ENCODE data around the gene PRSS36.
"Not testable (repeated sequence)": the region's sequence is repeated elsewhere in the genome, so short reads cannot be mapped to it uniquely, and the experiment has no call there.

PRSS36 gene

GRCh38 chr16:31108794-31109558 lies 40.9 kb downstream of the PRSS36 start:
- Histone ChIP-seq H3K27ac (peak overlapping the region; percentile 75 to 98 (median 95)), H3K4me3 (peak overlapping the region; percentile 69 to 98 (median 92))

GRCh38 chr16:31108035-31108793 lies 41.7 kb downstream of the PRSS36 start, which contains the start of gene BCKDK:
BCKDK (plus strand) TSS chr16:31108386; CDS start chr16:31109224, 838 bp downstream.
- Histone ChIP-seq H3K27ac (peak within 1 kb of the TSS; percentile 75 to 98 (median 95)), H3K4me3 (peak within 1 kb of the TSS; percentile 69 to 98 (median 92))

GRCh38 chr16:31107465-31107867 lies 42.4 kb downstream of the PRSS36 start:
- Histone ChIP-seq H3K4me3 (peak overlapping the region in 1 of 7 experiments; percentile 92), H3K27ac (peak overlapping the region in 4 of 21 experiments; percentile 94 to 98 (median 96))

- no peak overlapping the region for H3K4me3 ChIP-seq
- peak overlapping the region in 2 of 21 experiments; percentile 55 to 76 for H3K27ac ChIP-seq
Observed at GRCh38 chr16:31106509-31107464, 43.1 kb downstream of the PRSS36 start.

GRCh38 chr16:31105677-31106213 lies 44.1 kb downstream of the PRSS36 start:
- peak overlapping the region in 2 of 7 experiments; percentile 15 to 23 for H3K4me3 ChIP-seq
- peak overlapping the region in 15 of 21 experiments; percentile 16 to 83 (median 65) for H3K27ac ChIP-seq

GRCh38 chr16:31100876-31101641 lies 48.8 kb downstream of the PRSS36 start:
- not testable (repeated sequence) for H3K4me3 ChIP-seq, H3K27ac ChIP-seq

- H3K27ac ChIP-seq = no peak overlapping the region
- no peak overlapping the region for H3K4me3 ChIP-seq
Observed at GRCh38 chr16:31099860-31100638, 49.8 kb downstream of the PRSS36 start.

GRCh38 chr16:31094424-31095120 lies 55.3 kb downstream of the PRSS36 start, which contains the start of gene VKORC1:
VKORC1 (minus strand) TSS chr16:31094797; CDS start chr16:31094729, 68 bp downstream.
- peak within 1 kb of the TSS; percentile 16 to 89 (median 85) for H3K27ac ChIP-seq

GRCh38 chr16:31094088-31094423 lies 55.8 kb downstream of the PRSS36 start:
- Histone ChIP-seq H3K27ac (peak overlapping the region; percentile 16 to 89 (median 85)), H3K4me3 (peak overlapping the region; percentile 56 to 86 (median 71))

More at GRCh38 chr16:31094424-31095120, 55.3 kb downstream of the PRSS36 start, which contains the start of gene VKORC1:
- H3K4me3 ChIP-seq = peak within 1 kb of the TSS; percentile 56 to 86 (median 71)

- peak overlapping the region in 6 of 21 experiments; percentile 3 to 89 (median 67) for H3K27ac ChIP-seq
- H3K4me3 ChIP-seq = peak overlapping the region in 5 of 7 experiments; percentile 56 to 86 (median 71)
Observed at GRCh38 chr16:31093132-31093703, 56.6 kb downstream of the PRSS36 start.

GRCh38 chr16:31092330-31092729 lies 57.5 kb downstream of the PRSS36 start:
- Histone ChIP-seq H3K4me3 (no peak overlapping the region), H3K27ac (peak overlapping the region in 1 of 21 experiments; percentile 60)

- Histone ChIP-seq H3K4me3 (no peak overlapping the region), H3K27ac (peak overlapping the region in 4 of 21 experiments; percentile 4 to 50 (median 39))
Observed at GRCh38 chr16:31090540-31090939, 59.3 kb downstream of the PRSS36 start.

- H3K4me3 ChIP-seq = no peak overlapping the region
- H3K27ac ChIP-seq = peak overlapping the region in 1 of 21 experiments; percentile 21
Observed at GRCh38 chr16:31089199-31089598, 60.7 kb downstream of the PRSS36 start.
